ENCODE measurements around the gene C11orf52. TPM values are rescaled to one million over a fixed set of nuclear protein-coding genes. Genes with fewer than 3 reads are reported as not detected.

The C11orf52 gene
- polyA plus RNA-seq, 1 donor from 2014 or later = not detected

- H3K27ac ChIP-seq (ENCODE audit: low read length) = no peak overlapping the region
- H3K36me3 ChIP-seq (ENCODE audit: insufficient read depth, low read length) = no peaks in the 10 kb centered on the region
- no peaks in the 10 kb centered on the region for H3K9me3 ChIP-seq (ENCODE audit: low read length)
- H3K9ac ChIP-seq (ENCODE audit: low read length) = no peak overlapping the region
- no peaks in the 10 kb centered on the region for H3K79me2 ChIP-seq (replicated peaks; ENCODE audit: insufficient read depth, low read length)
- no peaks in the 10 kb centered on the region for H4K20me1 ChIP-seq (ENCODE audit: insufficient read depth)
- H3K9me2 ChIP-seq (ENCODE audit: insufficient read depth, low read length) = no peaks in the 10 kb centered on the region
- no peak overlapping the region for H2AFZ ChIP-seq (ENCODE audit: low read depth, low read length)
- no peak overlapping the region for H3K4me2 ChIP-seq (ENCODE audit: low read length)
- TF ChIP-seq MXI1 (conservative IDR thresholded peaks at IDR 0.05; ENCODE audit: poor library complexity, severe bottlenecking) (no peak), EP300 (conservative IDR thresholded peaks at IDR 0.05; ENCODE audit: poor library complexity, severe bottlenecking) (no peak), TAF1 (IDR thresholded peaks at IDR 0.05; ENCODE audit: low read depth) (no peak), EZH2 (IDR thresholded peaks at IDR 0.05; ENCODE audit: borderline replicate concordance, insufficient read depth, low read length, poor library complexity, severe bottlenecking) (no peak), POLR2AphosphoS5 (IDR thresholded peaks at IDR 0.05) (no peak), RAD21 (conservative IDR thresholded peaks at IDR 0.05) (no peak), CTCF (IDR thresholded peaks at IDR 0.05; ENCODE audit: poor library complexity, severe bottlenecking) (no peak)
- TF ChIP-seq, protein P1, sequence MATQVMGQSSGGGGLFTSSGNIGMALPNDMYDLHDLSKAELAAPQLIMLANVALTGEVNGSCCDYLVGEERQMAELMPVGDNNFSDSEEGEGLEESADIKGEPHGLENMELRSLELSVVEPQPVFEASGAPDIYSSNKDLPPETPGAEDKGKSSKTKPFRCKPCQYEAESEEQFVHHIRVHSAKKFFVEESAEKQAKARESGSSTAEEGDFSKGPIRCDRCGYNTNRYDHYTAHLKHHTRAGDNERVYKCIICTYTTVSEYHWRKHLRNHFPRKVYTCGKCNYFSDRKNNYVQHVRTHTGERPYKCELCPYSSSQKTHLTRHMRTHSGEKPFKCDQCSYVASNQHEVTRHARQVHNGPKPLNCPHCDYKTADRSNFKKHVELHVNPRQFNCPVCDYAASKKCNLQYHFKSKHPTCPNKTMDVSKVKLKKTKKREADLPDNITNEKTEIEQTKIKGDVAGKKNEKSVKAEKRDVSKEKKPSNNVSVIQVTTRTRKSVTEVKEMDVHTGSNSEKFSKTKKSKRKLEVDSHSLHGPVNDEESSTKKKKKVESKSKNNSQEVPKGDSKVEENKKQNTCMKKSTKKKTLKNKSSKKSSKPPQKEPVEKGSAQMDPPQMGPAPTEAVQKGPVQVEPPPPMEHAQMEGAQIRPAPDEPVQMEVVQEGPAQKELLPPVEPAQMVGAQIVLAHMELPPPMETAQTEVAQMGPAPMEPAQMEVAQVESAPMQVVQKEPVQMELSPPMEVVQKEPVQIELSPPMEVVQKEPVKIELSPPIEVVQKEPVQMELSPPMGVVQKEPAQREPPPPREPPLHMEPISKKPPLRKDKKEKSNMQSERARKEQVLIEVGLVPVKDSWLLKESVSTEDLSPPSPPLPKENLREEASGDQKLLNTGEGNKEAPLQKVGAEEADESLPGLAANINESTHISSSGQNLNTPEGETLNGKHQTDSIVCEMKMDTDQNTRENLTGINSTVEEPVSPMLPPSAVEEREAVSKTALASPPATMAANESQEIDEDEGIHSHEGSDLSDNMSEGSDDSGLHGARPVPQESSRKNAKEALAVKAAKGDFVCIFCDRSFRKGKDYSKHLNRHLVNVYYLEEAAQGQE (IDR thresholded peaks at IDR 0.05; ENCODE audit: borderline replicate concordance) = no peak
- H3K4me3 ChIP-seq (ENCODE audit: low read length) = no peak overlapping the region
- no peaks in the 10 kb centered on the region for H3K27me3 ChIP-seq (ENCODE audit: insufficient read depth, low read depth, low read length)
- no peaks in the 10 kb centered on the region for H3F3A ChIP-seq (ENCODE audit: insufficient read depth, low read length, poor library complexity, severe bottlenecking)
Measured at GRCh38 chr11:111909378-111909777, 9.3 kb upstream of the C11orf52 start.

DNA sequence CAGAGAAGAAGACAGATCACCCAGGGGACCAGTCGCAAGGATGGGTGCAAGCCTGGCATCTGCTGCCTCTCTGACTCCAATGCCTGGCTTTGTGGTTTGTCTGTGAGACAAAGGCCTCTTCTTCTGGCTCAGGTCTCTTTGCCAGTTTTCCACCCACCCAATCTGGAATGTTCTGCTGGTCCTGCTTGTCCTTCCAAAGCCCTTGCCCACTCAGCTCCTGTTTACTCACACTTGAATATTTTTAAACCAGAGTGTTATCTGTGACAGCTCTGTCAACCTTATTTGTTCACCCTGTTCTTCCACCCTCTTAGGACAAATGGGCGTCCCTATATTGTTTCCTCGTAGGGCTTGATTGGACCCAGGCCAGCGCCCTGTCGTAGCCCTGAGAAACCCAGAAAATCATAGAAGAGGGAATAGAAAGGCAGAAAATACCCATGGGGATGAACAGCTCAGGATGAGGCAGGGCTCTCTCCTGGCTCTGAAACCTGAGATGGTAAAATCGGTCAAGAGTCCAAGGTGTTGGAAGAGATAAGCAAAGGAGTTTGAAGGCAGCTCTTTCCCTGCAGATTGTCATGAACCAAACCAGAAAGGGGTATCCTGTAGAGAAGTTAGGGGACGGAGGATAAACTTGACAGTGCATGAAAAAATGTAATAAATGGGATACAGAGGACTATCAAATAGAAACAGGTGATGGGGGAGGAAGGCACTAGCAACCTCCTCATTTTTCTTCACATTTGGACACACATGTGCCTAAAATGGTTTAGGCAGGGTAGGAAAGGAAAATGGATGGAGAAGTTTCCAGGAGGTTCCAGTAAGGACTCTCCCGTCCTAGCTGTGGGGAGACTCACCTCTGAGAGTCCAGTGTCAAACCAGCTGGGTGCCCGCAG is 7.8 kb upstream of the C11orf52 start:
- Histone ChIP-seq H3F3A (ENCODE audit: insufficient read depth, low read length, poor library complexity, severe bottlenecking) (no peaks in the 10 kb centered on the region), H3K4me3 (ENCODE audit: low read length) (no peak overlapping the region), H4K20me1 (ENCODE audit: insufficient read depth) (no peaks in the 10 kb centered on the region), H3K9ac (ENCODE audit: low read length) (no peak overlapping the region), H3K36me3 (ENCODE audit: insufficient read depth, low read length) (no peaks in the 10 kb centered on the region), H3K9me2 (ENCODE audit: insufficient read depth, low read length) (no peaks in the 10 kb centered on the region), H3K4me2 (ENCODE audit: low read length) (no peak overlapping the region), H3K27me3 (ENCODE audit: insufficient read depth, low read depth, low read length) (no peaks in the 10 kb centered on the region), H3K79me2 (replicated peaks; ENCODE audit: insufficient read depth, low read length) (no peaks in the 10 kb centered on the region), H3K9me3 (ENCODE audit: low read length) (no peaks in the 10 kb centered on the region), H2AFZ (ENCODE audit: low read depth, low read length) (no peak overlapping the region), H3K27ac (ENCODE audit: low read length) (no peak overlapping the region)
- no peak for TF ChIP-seq EZH2 (IDR thresholded peaks at IDR 0.05; ENCODE audit: borderline replicate concordance, insufficient read depth, low read length, poor library complexity, severe bottlenecking)
- TF ChIP-seq, protein P1 (IDR thresholded peaks at IDR 0.05; ENCODE audit: borderline replicate concordance) = no peak
- no peak for TF ChIP-seq MXI1 (conservative IDR thresholded peaks at IDR 0.05; ENCODE audit: poor library complexity, severe bottlenecking)

All from neural cell (in vitro differentiated cells).